Parathyroid adenoma (tissue), 2 donors: ENCODE results near the gene C1orf35.
A peak's percentile ranks its signal among the peaks of the same experiment; 100 is the strongest.

Source experiments
- H2AFZ ChIP-seq: fragments of 300-600 bp; sonication (generic); one replicate; pipeline ENCODE4 v1.7.0; 2017; ENCODE audit warnings: antibody characterized with exemption, mild to moderate bottlenecking
- H3K27ac ChIP-seq: fragments of 300-600 bp; sonication (generic); one replicate; pipeline ENCODE4 v1.7.0; 2017
- H3K27me3 ChIP-seq: fragments of 300-600 bp; sonication (generic); one replicate; pipeline ENCODE4 v1.7.0; 2017; ENCODE audit warnings: low read length; ENCODE audit not compliant: control insufficient read depth, insufficient read depth
- H3K36me3 ChIP-seq: fragments of 300-600 bp; sonication (generic); one replicate; pipeline ENCODE4 v1.7.0; 2017; ENCODE audit warnings: low read length; ENCODE audit not compliant: control insufficient read depth, insufficient read depth
- H3K4me1 ChIP-seq: fragments of 300-600 bp; sonication (generic); one replicate; pipeline ENCODE4 v1.7.0; 2017; ENCODE audit warnings: control low read depth
- H3K4me2 ChIP-seq: fragments of 300-600 bp; sonication (generic); one replicate; pipeline ENCODE4 v1.7.0; 2017; ENCODE audit warnings: low read length
- H3K4me3 ChIP-seq: fragments of 300-600 bp; sonication (generic); one replicate; pipeline ENCODE4 v1.7.0; 2017; ENCODE audit warnings: low read depth, low read length
- H3K79me2 ChIP-seq: fragments of 300-600 bp; sonication (generic); one replicate; pipeline ENCODE4 v1.7.0; 2017; ENCODE audit warnings: control low read depth
- H3K9ac ChIP-seq: fragments of 300-600 bp; sonication (generic); one replicate; pipeline ENCODE4 v1.7.0; 2017; ENCODE audit warnings: mild to moderate bottlenecking
- H3K9me3 ChIP-seq: fragments of 300-600 bp; sonication (generic); one replicate; pipeline ENCODE4 v1.7.0; 2017; ENCODE audit warnings: low read length; ENCODE audit not compliant: control insufficient read depth
- CTCF ChIP-seq: fragments of 300-600 bp; sonication (generic); IDR thresholded peaks from one replicate; pipeline ENCODE4 v1.7.0; 2017; ENCODE audit warnings: antibody characterized with exemption, mild to moderate bottlenecking
- donor health status: primary hyperparathyroidism.

C1orf35 gene

GRCh38 chr1:228148196-228148861 is 45.2 kb upstream of the C1orf35 start:
- no peaks in the 10 kb centered on the region for H3K36me3 ChIP-seq
- H3K79me2 ChIP-seq = peaks cover 39% of the 10 kb centered on the region
- peaks cover 6% of the 10 kb centered on the region for H3K4me1 ChIP-seq
- no peak overlapping the region for H3K4me3 ChIP-seq
- H3K9me3 ChIP-seq = no peaks in the 10 kb centered on the region
- H3K4me2 ChIP-seq = no peak overlapping the region
- TF ChIP-seq CTCF = no peak
- H3K27me3 ChIP-seq = no peaks in the 10 kb centered on the region
- peak overlapping the region; percentile 91 for H3K27ac ChIP-seq
- no peak overlapping the region for H3K9ac ChIP-seq
- H2AFZ ChIP-seq = no peak overlapping the region

GRCh38 chr1:228147768-228148167 is 44.6 kb upstream of the C1orf35 start:
- no peak overlapping the region for H3K4me3 ChIP-seq
- no peaks in the 10 kb centered on the region for H3K27me3 ChIP-seq
- H3K9me3 ChIP-seq = no peaks in the 10 kb centered on the region
- H2AFZ ChIP-seq = no peak overlapping the region
- H3K79me2 ChIP-seq = peaks cover 44% of the 10 kb centered on the region
- no peak overlapping the region for H3K27ac ChIP-seq
- H3K4me1 ChIP-seq = peaks cover 6% of the 10 kb centered on the region
- no peaks in the 10 kb centered on the region for H3K36me3 ChIP-seq
- H3K9ac ChIP-seq = no peak overlapping the region
- no peak for TF ChIP-seq CTCF
- H3K4me2 ChIP-seq = no peak overlapping the region

DNA sequence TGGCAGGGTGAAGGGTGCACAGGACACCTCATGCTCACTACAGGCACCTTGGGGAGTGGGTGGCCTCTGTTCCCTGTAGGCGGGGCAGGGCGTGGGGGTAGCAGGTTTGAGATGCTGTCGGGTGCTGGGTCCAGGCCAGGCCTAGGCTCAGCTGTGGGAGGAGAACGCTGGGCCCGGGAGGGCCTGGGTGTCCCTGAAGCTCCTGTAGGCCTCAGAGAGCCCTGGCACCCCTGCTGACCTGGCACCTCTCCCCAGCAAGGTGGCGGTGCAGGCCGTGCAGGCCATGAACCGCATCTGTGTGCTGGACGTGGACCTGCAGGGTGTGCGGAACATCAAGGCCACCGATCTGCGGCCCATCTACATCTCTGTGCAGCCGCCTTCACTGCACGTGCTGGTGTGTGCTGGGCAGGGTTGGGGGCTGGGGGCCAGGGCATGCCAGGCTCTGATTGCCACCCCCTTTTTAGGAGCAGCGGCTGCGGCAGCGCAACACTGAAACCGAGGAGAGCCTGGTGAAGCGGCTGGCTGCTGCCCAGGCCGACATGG is 44.1 kb upstream of the C1orf35 start:
- no peaks in the 10 kb centered on the region for H3K36me3 ChIP-seq
- H3K4me1 ChIP-seq = peaks cover 6% of the 10 kb centered on the region
- H3K27ac ChIP-seq = no peak overlapping the region
- no peaks in the 10 kb centered on the region for H3K27me3 ChIP-seq
- H3K4me3 ChIP-seq = no peak overlapping the region
- no peak overlapping the region for H2AFZ ChIP-seq
- no peak overlapping the region for H3K4me2 ChIP-seq
- H3K9ac ChIP-seq = no peak overlapping the region
- H3K79me2 ChIP-seq = peaks cover 50% of the 10 kb centered on the region
- no peaks in the 10 kb centered on the region for H3K9me3 ChIP-seq
- TF ChIP-seq CTCF = no peak

- H3K36me3 ChIP-seq = no peaks in the 10 kb centered on the region
- no peak overlapping the region for H2AFZ ChIP-seq
- no peak overlapping the region for H3K4me3 ChIP-seq
- no peaks in the 10 kb centered on the region for H3K9me3 ChIP-seq
- TF ChIP-seq CTCF = no peak
- H3K9ac ChIP-seq = no peak overlapping the region
- H3K27ac ChIP-seq = no peak overlapping the region
- no peaks in the 10 kb centered on the region for H3K27me3 ChIP-seq
- H3K79me2 ChIP-seq = peaks cover 50% of the 10 kb centered on the region
- H3K4me2 ChIP-seq = no peak overlapping the region
- peaks cover 5% of the 10 kb centered on the region for H3K4me1 ChIP-seq
These were observed 43.5 kb upstream of the C1orf35 start for GRCh38 chr1:228146417-228147150.
